HG03521 (cell line): ENCODE results near the gene RFX2.

Source experiments
- ATAC-seq: cut with Tn5 transposase; IDR thresholded peaks from one replicate; pipeline ENCODE4 v1.9.1; 2021; ENCODE audit warnings: mild to moderate bottlenecking, moderate library complexity; ENCODE audit not compliant: unreplicated experiment

Gene RFX2

GRCh38 chr19:5959260-5960004, 150.9 kb downstream of the RFX2 start:
- ATAC-seq, result no peak

GRCh38 chr19:5958851-5959122, 151.5 kb downstream of the RFX2 start:
- no peak for ATAC-seq

GRCh38 chr19:5958074-5958850, 152.0 kb downstream of the RFX2 start:
- no peak for ATAC-seq

- ATAC-seq, result no peak
Measured at GRCh38 chr19:5957170-5957569, 153.1 kb downstream of the RFX2 start.

GRCh38 chr19:5956728-5957127, 153.6 kb downstream of the RFX2 start:
- ATAC-seq, result no peak

- ATAC-seq, result no peak
Measured at GRCh38 chr19:5956323-5956722, 154.0 kb downstream of the RFX2 start.

- no peak for ATAC-seq
Measured at GRCh38 chr19:5955636-5955935, 154.7 kb downstream of the RFX2 start.

GRCh38 chr19:5954293-5954692, 156.0 kb downstream of the RFX2 start:
- ATAC-seq, result no peak

- ATAC-seq, result no peak
Measured at GRCh38 chr19:5953680-5954213, 156.6 kb downstream of the RFX2 start.

GRCh38 chr19:5953030-5953589, 157.2 kb downstream of the RFX2 start:
- ATAC-seq, result no peak

GRCh38 chr19:5952193-5953029, 157.9 kb downstream of the RFX2 start:
- no peak for ATAC-seq

- no peak for ATAC-seq
Measured at GRCh38 chr19:5951338-5951861, 158.9 kb downstream of the RFX2 start.

GRCh38 chr19:5950741-5951140, 159.6 kb downstream of the RFX2 start:
- no peak for ATAC-seq

GRCh38 chr19:5949792-5950305, 160.5 kb downstream of the RFX2 start:
- ATAC-seq, result no peak

GRCh38 chr19:5948752-5949564, 161.3 kb downstream of the RFX2 start:
- ATAC-seq, result no peak

- no peak for ATAC-seq
Measured at GRCh38 chr19:5947435-5947834, 162.9 kb downstream of the RFX2 start.

GRCh38 chr19:5943623-5944022, 166.7 kb downstream of the RFX2 start:
- ATAC-seq, result no peak
